ENCODE measurements around the gene ANKRD10.

ANKRD10 gene

DNA sequence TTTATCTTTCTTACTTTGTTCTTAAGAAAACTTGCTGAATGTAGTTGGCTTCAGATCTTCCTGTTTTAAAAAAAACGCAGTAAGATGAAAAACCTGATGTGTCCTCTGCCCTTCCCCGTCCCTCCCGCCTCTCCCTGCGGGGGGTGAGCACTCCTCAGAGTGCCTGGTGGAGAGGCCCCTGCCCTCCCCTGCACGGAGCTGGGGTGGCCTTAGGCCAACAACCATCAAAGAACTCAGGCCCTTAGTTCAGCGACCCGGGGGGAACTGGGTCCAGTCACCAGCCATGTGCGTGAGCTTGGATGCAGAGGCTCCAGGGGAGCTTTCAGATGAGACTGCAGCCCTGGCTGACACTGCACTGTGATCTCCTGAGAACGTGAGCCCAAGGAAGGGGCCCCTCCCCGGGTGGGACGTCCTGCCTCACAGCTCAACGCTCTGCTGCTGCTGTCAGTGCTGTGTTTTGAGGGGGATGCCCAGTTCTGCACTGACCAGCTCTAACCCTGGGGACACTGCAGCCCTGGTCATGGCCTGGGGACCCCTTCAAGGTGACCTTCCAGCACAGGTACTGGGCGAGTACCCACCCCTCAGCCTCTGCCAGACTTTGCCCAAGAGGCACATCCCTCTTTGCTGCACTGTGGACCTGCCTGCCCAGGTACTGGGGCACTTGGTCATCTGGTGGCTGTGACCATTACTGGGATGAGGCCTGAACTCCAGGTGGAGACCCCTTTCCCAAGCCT lies 42.7 kb downstream of the ANKRD10 start:
- Histone ChIP-seq H3K4me3 (no peak overlapping the region), H3K27ac (no peak overlapping the region)

GRCh38 chr13:110869805-110870706 lies 44.8 kb downstream of the ANKRD10 start:
- H3K4me3 ChIP-seq, result peak overlapping the region; percentile 2 to 30 (median 10)
- H3K27ac ChIP-seq, result peak overlapping the region in 18 of 21 experiments; percentile 24 to 90 (median 73)

DNA sequence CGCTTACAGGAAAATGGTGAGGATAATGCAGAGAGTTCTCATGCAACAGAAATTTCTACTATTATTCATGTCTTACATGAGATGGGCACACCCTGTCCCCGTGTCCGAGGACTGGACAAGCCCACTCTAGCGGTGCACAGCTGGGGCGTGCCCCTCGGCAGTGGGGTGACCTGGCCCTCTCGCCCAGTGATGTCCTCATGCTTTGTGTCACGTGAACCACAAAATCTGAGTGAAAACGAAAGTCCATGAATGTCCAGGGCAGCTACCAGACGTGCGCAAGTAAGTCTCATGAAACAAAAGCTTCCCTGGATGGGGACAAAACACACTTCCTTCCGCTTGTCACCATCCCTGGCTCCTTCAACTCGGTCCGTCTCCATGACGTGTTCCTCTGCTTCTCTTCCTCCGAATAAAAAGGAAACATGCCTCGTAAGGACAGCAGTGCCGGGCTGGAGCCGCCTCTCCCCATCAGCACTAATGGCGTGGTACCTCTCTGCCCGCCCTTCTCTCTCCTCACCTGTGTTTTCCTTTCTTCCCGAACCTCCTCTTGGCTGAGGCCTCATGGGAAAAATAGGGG lies 45.6 kb downstream of the ANKRD10 start:
- Histone ChIP-seq H3K27ac (peak overlapping the region in 17 of 21 experiments; percentile 24 to 90 (median 74)), H3K4me3 (peak overlapping the region; percentile 2 to 30 (median 10))

DNA sequence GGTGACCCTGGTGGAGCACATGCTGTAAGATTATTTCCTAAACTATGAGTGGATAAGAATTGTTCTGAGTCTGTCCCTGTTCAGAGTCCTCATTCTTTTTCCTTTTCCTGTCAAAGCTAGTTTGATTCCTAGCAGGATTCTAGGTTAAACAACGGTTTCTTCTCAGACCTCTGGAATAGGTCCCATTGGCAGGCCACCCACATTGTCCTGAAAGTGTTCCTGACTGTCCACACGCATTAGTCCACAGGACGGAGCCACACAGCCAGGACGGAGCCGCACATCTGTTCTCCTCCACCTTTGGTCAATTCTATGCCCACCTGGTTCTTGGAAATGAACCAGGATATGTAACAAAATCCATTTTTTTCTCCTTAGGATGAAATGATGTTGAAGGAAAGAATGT lies 46.1 kb downstream of the ANKRD10 start:
- Histone ChIP-seq H3K27ac (peak overlapping the region in 1 of 21 experiments; percentile 83), H3K4me3 (no peak overlapping the region)

GRCh38 chr13:110867380-110867779 lies 47.5 kb downstream of the ANKRD10 start:
- Histone ChIP-seq H3K4me3 (no peak overlapping the region), H3K27ac (no peak overlapping the region)

DNA sequence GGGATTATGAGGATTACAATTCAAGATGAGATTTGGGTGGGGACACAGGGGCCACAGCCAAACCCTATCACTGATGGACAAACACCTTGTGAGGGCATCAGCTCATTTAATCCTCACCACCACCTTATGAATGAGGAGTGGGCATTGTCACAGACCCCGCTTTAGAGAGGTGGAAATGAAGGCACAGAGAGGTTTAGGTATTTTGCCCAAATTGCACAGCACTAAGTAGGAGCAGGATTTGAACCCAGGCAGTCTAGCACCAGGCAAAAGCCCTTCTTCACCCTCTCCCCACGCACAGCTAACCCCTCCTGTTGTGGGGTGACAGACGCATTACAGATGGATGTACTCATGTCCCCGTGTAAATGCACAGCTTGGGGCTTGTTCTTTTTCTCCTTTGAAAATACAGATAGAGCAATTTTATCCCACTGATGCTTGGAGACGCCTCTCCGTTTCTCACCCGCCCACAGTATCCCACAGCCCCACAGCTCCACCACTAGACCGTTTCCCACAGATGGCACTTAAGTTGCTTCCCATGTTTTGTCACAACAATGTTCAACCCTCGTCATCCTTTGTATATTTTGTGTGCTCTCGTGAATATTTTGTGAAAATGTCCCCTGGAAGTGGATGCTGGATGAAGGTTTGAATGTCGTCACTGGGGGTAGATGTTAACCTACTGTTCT lies 48.2 kb downstream of the ANKRD10 start:
- Histone ChIP-seq H3K4me3 (no peak overlapping the region), H3K27ac (no peak overlapping the region)

DNA sequence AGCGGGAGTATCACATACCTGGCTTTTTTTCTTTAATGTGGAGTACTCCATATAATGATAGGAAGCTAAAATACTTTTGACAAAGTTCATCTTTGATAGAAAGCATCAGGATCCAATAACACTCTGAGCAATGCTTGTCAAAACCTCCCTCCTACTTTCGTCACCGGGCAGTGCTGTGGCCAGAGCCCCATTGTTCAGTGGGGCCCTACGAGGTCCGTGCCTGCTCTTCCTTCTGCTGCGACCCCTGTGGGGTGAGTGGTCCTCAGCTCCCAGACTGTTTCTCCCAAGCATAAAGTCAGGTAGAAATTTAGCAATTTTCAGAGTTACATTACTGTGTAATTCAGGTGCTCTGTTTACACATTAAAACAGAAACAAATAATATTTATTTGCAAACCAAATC lies 51.2 kb downstream of the ANKRD10 start:
- no peak overlapping the region for H3K27ac ChIP-seq
- H3K4me3 ChIP-seq, result no peak overlapping the region

DNA sequence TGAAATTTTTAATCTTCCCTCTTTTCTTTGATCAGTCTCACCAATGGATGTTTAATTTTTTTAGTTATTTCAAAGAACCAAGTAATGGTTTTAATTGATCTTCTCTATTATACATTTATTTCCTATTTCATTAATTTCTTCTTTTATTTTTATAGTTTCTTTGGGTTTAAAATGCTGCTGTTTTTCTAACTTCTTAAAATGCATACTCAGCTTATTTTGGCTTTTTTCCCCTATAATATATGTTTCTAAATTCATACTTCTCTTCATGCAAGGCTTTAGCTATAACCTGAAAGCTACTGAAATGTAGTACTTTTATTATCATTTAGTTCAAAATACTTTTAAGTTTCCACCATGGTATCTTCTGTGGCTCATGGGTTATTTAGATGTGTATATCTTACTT lies 53.9 kb downstream of the ANKRD10 start:
- no peak overlapping the region for H3K27ac ChIP-seq
- no peak overlapping the region for H3K4me3 ChIP-seq

DNA sequence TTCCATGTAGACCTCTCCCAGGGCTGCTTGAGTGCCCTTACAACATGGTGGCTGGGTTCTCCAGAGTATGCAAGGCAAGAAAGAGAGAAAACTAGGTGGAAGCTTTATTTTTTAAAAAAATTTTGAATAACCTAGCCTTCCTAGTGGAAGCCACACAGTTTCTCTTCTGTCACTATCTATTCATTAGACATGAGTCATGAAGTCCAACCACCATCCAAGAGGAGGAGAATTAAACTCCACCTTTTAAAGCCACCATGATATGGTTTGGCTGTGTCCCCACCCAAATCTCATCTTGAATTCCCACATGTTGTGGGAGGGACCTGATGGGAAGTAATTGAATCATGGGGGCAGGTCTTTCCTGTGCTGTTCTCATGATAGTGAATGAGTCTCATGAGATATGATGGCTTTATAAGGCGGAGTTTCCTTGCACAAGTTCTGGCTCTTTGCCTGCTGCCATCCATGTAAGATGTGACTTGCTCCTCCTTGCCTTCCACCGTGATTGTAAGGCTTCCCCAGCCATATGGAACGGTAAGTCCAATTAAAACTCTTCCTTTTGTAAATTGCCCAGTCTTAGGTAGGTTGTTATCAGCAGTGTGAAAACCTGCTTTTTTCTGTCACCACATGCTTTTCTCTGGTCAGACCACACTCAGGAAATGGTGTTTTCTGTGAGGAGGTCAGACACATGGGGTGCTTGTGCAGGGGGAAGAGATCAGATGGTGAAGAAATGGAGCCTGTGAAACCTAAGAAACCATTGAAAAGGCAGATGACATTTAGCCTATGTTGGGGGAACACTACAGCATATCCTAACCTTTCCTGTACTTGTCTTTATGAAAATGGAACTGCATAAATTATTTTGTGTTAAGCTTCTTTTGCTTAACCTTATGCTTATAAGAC lies 57.7 kb downstream of the ANKRD10 start:
- no peak overlapping the region for H3K27ac ChIP-seq
- H3K4me3 ChIP-seq, result no peak overlapping the region

DNA sequence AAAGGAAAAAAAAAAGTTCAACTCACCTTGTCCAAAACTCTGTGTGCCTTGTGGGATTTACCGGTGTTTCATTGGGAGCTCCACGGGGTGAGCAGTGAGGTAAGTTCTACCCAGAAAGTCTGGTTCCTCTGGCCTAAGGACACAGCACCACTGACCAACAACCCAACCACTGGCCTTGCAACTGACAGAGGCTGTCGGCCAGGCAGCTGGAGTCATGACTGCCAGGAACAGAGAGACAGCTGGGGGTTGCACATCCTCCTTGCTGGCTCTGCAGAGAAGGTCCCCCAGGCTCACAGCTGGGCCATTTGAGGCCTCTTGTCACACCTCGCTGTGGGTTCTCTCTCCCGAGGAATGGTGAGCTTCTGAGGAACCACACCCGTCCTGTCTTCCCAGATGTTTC lies 59.5 kb downstream of the ANKRD10 start:
- Histone ChIP-seq H3K27ac (no peak overlapping the region), H3K4me3 (no peak overlapping the region)

GRCh38 chr13:110854866-110855265 lies 60.0 kb downstream of the ANKRD10 start:
- H3K27ac ChIP-seq, result no peak overlapping the region
- H3K4me3 ChIP-seq, result no peak overlapping the region

DNA sequence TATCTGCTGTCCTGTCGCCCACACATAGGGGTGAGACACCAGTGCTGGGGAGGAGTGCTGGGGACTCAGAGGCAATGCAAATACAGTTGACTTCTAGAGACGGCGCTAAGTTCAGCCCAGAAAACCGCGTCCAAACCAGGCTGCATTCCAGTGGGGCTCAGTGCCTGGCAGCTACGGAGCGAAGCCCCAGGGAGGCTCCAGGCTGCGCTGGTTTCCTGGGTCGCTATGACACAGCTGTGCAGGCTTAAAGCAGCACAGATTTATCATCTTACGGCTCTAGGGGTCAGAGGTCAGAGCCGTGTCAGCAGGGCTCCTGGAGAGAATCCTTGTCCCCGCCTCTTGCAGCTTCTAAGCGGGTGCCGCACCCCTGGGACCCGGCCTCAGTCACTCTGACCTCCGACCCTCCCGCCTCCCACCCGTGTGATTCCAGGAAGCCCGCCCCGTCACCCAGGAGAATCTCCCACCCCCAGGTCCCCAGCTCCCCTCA lies 61.6 kb downstream of the ANKRD10 start:
- no peak overlapping the region for H3K27ac ChIP-seq
- no peak overlapping the region for H3K4me3 ChIP-seq

- H3K27ac ChIP-seq, result no peak overlapping the region
Measured at GRCh38 chr13:110850840-110851239, 64.0 kb downstream of the ANKRD10 start.

DNA sequence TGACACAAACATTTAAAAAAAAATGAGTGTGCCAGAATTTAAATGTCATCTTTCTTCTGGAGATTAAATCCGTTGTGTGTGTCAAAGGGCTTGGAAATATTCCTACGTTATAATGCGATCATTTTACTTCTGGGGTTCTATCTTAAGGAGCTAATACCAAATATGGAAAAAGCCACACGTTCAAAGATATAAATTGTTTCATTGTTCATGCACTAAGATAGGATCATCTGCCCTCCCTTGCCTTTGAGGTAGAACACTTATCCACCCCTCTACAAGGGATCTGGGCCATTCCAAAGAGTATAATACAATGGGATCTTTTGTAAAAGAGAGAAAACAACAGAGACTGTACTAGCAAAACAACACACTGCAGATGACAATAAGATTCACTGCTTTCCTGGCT lies 64.9 kb downstream of the ANKRD10 start:
- Histone ChIP-seq H3K4me3 (no peak overlapping the region), H3K27ac (no peak overlapping the region)

More at GRCh38 chr13:110850840-110851239, 64.0 kb downstream of the ANKRD10 start:
- no peak overlapping the region for H3K4me3 ChIP-seq

- no peak overlapping the region for H3K27ac ChIP-seq
- no peak overlapping the region for H3K4me3 ChIP-seq
Measured at GRCh38 chr13:110845520-110845919, 69.3 kb downstream of the ANKRD10 start.

- no peak overlapping the region for H3K27ac ChIP-seq
- no peak overlapping the region for H3K4me3 ChIP-seq
Measured at GRCh38 chr13:110841846-110842245, 73.0 kb downstream of the ANKRD10 start.

- H3K4me3 ChIP-seq, result no peak overlapping the region
- H3K27ac ChIP-seq, result no peak overlapping the region
Measured at GRCh38 chr13:110841406-110841805, 73.5 kb downstream of the ANKRD10 start.

DNA sequence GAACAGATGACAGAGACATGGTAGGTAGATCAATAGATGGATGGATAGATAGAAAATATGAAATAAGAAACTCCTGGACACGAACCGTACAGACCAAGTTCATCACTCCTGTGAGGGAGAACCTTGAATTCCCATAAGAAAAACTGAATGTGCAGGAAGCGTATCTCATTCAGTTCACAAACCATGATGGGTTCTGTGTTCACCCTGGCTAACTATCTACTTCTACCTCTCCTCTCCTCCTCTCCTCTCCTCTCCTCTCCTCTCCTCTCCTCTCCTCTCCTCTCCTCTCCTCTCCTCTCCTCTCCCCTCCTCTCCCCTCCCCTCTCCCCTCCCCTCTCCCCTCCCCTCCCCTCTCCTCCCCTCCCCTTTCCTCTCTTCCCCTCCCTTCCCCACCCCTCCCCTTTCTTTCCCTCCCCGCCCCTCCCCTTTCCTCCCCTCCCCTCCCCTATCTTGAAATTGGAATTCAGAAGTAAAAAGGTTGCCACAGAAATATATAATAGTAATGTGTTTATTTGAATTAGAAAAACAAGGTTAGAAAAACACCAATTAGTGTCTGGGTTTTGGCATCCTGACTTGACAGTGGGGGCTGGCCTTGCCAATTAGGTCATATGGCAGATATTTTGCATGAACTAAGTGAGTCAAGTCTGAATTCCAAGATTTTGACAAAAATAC lies 75.9 kb downstream of the ANKRD10 start:
- no peak overlapping the region for H3K4me3 ChIP-seq
- H3K27ac ChIP-seq, result no peak overlapping the region
